Liver (tissue), 9 donors: ENCODE measurements around the gene FUCA2. TPM values are rescaled to one million over a fixed set of nuclear protein-coding genes. Genes with fewer than 3 reads are reported as not detected.

Source experiments
- DNase-seq: peaks from one replicate; pipeline ENCODE4 v3.0.0-alpha.2; 2017; ENCODE audit warnings: low spot score
- H3K27ac ChIP-seq, 2 donors: one replicate each; pipeline ENCODE4 v1.7.0; 2013; ENCODE audit warnings: inconsistent platforms in 2 of 2, low read length in 2 of 2, control low read depth in 1 of 2, low read depth in 1 of 2, mild to moderate bottlenecking in 1 of 2
- H3K27me3 ChIP-seq, 4 donors: one replicate each; pipeline versions ENCODE4 v1.6.1 to v1.7.0; 2013; ENCODE audit warnings: low read length in 3 of 4, inconsistent platforms in 1 of 4, mild to moderate bottlenecking in 1 of 4, moderate library complexity in 1 of 4; ENCODE audit not compliant: control insufficient read depth in 4 of 4, insufficient read depth in 4 of 4
- H3K36me3 ChIP-seq, 4 donors: one replicate each; pipeline versions ENCODE4 v1.6.1 to v1.7.0; 2013; ENCODE audit warnings: low read length in 3 of 4, mild to moderate bottlenecking in 3 of 4, low read depth in 1 of 4, moderate library complexity in 1 of 4; ENCODE audit not compliant: control insufficient read depth in 4 of 4, insufficient read depth in 3 of 4
- H3K4me1 ChIP-seq, 4 donors: one replicate each; pipeline versions ENCODE4 v1.6.1 to v1.7.0; 2013; ENCODE audit warnings: low read length in 3 of 4, mild to moderate bottlenecking in 3 of 4, moderate library complexity in 1 of 4; ENCODE audit not compliant: control insufficient read depth in 4 of 4, insufficient read depth in 4 of 4
- H3K4me3 ChIP-seq, 3 donors: one replicate each; pipeline versions ENCODE4 v1.6.1 to v1.7.0; 2013; ENCODE audit warnings: low read length in 3 of 3, control low read depth in 1 of 3, low read depth in 1 of 3, mild to moderate bottlenecking in 1 of 3
- H3K9ac ChIP-seq, 2 donors: one replicate each; pipeline ENCODE4 v1.7.0; 2013; ENCODE audit warnings: low read length in 2 of 2, mild to moderate bottlenecking in 2 of 2, moderate library complexity in 2 of 2, control low read depth in 1 of 2, low read depth in 1 of 2
- H3K9me3 ChIP-seq, 4 donors: one replicate each; pipeline versions ENCODE4 v1.6.1 to v1.7.0; 2013; ENCODE audit warnings: low read length in 3 of 4; ENCODE audit not compliant: control insufficient read depth in 4 of 4
- ATF3 ChIP-seq: IDR thresholded peaks from 2 replicates; pipeline ENCODE4 v1.6.1; 2016; ENCODE audit warnings: antibody characterized with exemption
- CTCF ChIP-seq: fragments of 150-350 bp; IDR thresholded peaks from 2 replicates; pipeline ENCODE4 v1.5.1; 2017; ENCODE audit warnings: improper control_type of control experiment, low read depth, low read length; ENCODE audit not compliant: missing input control
- EGR1 ChIP-seq, 2 donors: IDR thresholded peaks; 2 replicates each; pipeline ENCODE4 v1.6.1; 2016 to 2018; ENCODE audit warnings: antibody characterized with exemption in 2 of 2, low read depth in 2 of 2
- FOXA1 ChIP-seq: IDR thresholded peaks from 2 replicates; pipeline ENCODE4 v1.6.1; 2016; ENCODE audit warnings: antibody characterized with exemption
- FOXA2 ChIP-seq: IDR thresholded peaks from 2 replicates; pipeline ENCODE4 v1.6.1; 2016; ENCODE audit warnings: antibody characterized with exemption
- GABPA ChIP-seq, 2 donors: IDR thresholded peaks in 1 of 2; conservative IDR thresholded peaks in 1 of 2; 2 replicates each; pipeline ENCODE4 v1.6.1; 2016; ENCODE audit warnings: antibody characterized with exemption in 2 of 2, mild to moderate bottlenecking in 1 of 2, moderate library complexity in 1 of 2
- HNF4A ChIP-seq, 2 donors: conservative IDR thresholded peaks; 2 replicates each; pipeline ENCODE4 v1.6.1; 2016; ENCODE audit warnings: antibody characterized with exemption in 2 of 2, mild to moderate bottlenecking in 2 of 2
- HNF4G ChIP-seq: IDR thresholded peaks from 2 replicates; pipeline ENCODE4 v1.6.1; 2016; ENCODE audit warnings: antibody characterized with exemption
- JUND ChIP-seq, 2 donors: IDR thresholded peaks; 2 replicates each; pipeline ENCODE4 v1.6.1; 2016; ENCODE audit warnings: antibody characterized with exemption in 2 of 2
- NR2F2 ChIP-seq: IDR thresholded peaks from 2 replicates; pipeline ENCODE4 v1.6.1; 2016; ENCODE audit warnings: antibody characterized with exemption
- RAD21 ChIP-seq, 2 donors: IDR thresholded peaks; 2 replicates each; pipeline ENCODE4 v1.6.1; 2016; ENCODE audit warnings: antibody characterized with exemption in 2 of 2, mild to moderate bottlenecking in 2 of 2
- REST ChIP-seq: IDR thresholded peaks from 2 replicates; pipeline ENCODE4 v1.6.1; 2016; ENCODE audit warnings: antibody characterized with exemption, mild to moderate bottlenecking
- RXRA ChIP-seq, 2 donors: IDR thresholded peaks; 2 replicates each; pipeline ENCODE4 v1.6.1; 2017 to 2018; ENCODE audit warnings: antibody characterized with exemption in 2 of 2, mild to moderate bottlenecking in 1 of 2
- SP1 ChIP-seq: IDR thresholded peaks from 2 replicates; pipeline ENCODE4 v1.6.1; 2018; ENCODE audit warnings: antibody characterized with exemption, mild to moderate bottlenecking
- TAF1 ChIP-seq: conservative IDR thresholded peaks from 2 replicates; pipeline ENCODE4 v1.6.1; 2016; ENCODE audit warnings: antibody characterized with exemption, mild to moderate bottlenecking
- YY1 ChIP-seq: IDR thresholded peaks from 2 replicates; pipeline ENCODE4 v1.6.1; 2016; ENCODE audit warnings: antibody characterized with exemption, mild to moderate bottlenecking
- WGBS: extraction: QIAGEN DNeasy Blood & Tissue Kit; methylation state at CpG from one replicate; pipeline ENCODE4 v1.1.7; 2013; 5-methylcytosine and 5-hydroxymethylcytosine counted together
- polyA plus RNA-seq, 2 donors: library from polyadenylated mRNA; stranded (reverse) in 1 of 2; unstranded in 1 of 2; fragments of 200-250 nt in 1 of 2; fragments of >200 nt in 1 of 2; fragmentation: Nextera tagmentation in 1 of 2; extraction: Ambion mirVana in 1 of 2; gene quantifications; one replicate each; pipeline versions ENCODE4 v1.2.1 to v1.2.3, GENCODE V29; 2013 to 2015
- total RNA-seq, 2 donors: library from RNA; depleted of rRNA; stranded (reverse); fragments of >200 nt; gene quantifications; one replicate each; pipeline ENCODE4 v1.2.3, GENCODE V29; 2014
- TF ChIP-seq, protein P1 (sequence below): IDR thresholded peaks from 2 replicates; pipeline ENCODE4 v1.6.1; 2016; ENCODE audit warnings: antibody characterized with exemption
- TF ChIP-seq, protein P2 (sequence below): IDR thresholded peaks from 2 replicates; pipeline ENCODE4 v1.6.1; 2016; ENCODE audit warnings: antibody characterized with exemption
- donor health status: healthy.
- donor health status: healthy.
- donor health status: healthy.
- donor health status: healthy.
- donor health status: healthy.

Gene FUCA2
- total and polyA plus RNA-seq, 4 donors, result 22.4 to 44.5 (median 35.1) TPM

- Histone ChIP-seq H3K27me3 (no peaks in the 10 kb centered on the region), H3K9me3 (no peaks in the 10 kb centered on the region), H3K9ac (no peak overlapping the region), H3K36me3 (no peaks in the 10 kb centered on the region), H3K27ac (no peak overlapping the region), H3K4me3 (no peak overlapping the region), H3K4me1 (no peaks in the 10 kb centered on the region)
- TF ChIP-seq ATF3 (no peak), EGR1 (IDR thresholded peaks at IDR 0.05; ENCODE audit: low read depth in 2 of 2) (no peak), TAF1 (no peak), JUND (IDR thresholded peaks at IDR 0.05) (no peak)
- TF ChIP-seq, protein P1, sequence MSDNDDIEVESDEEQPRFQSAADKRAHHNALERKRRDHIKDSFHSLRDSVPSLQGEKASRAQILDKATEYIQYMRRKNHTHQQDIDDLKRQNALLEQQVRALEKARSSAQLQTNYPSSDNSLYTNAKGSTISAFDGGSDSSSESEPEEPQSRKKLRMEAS, result no peak
- WGBS, result 68% methylated on average over 3 of the region's 3 CpGs
- DNase-seq, result no peak
These were observed 5.9 kb upstream of the FUCA2 start for GRCh38 chr6:143517447-143517773.

GRCh38 chr6:143516690-143517446 is 5.3 kb upstream of the FUCA2 start:
- no peak for TF ChIP-seq JUND (IDR thresholded peaks at IDR 0.05)
- no peak for TF ChIP-seq TAF1
- TF ChIP-seq, protein P2, sequence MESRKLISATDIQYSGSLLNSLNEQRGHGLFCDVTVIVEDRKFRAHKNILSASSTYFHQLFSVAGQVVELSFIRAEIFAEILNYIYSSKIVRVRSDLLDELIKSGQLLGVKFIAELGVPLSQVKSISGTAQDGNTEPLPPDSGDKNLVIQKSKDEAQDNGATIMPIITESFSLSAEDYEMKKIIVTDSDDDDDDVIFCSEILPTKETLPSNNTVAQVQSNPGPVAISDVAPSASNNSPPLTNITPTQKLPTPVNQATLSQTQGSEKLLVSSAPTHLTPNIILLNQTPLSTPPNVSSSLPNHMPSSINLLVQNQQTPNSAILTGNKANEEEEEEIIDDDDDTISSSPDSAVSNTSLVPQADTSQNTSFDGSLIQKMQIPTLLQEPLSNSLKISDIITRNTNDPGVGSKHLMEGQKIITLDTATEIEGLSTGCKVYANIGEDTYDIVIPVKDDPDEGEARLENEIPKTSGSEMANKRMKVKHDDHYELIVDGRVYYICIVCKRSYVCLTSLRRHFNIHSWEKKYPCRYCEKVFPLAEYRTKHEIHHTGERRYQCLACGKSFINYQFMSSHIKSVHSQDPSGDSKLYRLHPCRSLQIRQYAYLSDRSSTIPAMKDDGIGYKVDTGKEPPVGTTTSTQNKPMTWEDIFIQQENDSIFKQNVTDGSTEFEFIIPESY, result no peak
- TF ChIP-seq, protein P1, result no peak
- TF ChIP-seq GABPA (IDR thresholded peaks at IDR 0.05 in 1 of 2, conservative IDR thresholded peaks at IDR 0.05 in 1 of 2), result no peak
- TF ChIP-seq ATF3, result no peak
- no peak for TF ChIP-seq NR2F2
- TF ChIP-seq RAD21 (IDR thresholded peaks at IDR 0.05), result no peak
- TF ChIP-seq HNF4G, result no peak
- no peak for TF ChIP-seq HNF4A (conservative IDR thresholded peaks at IDR 0.05)
- no peak for TF ChIP-seq FOXA2
- no peak for TF ChIP-seq REST
- TF ChIP-seq CTCF, result no peak
- TF ChIP-seq SP1, result no peak
- no peak for TF ChIP-seq FOXA1
- no peak for TF ChIP-seq YY1
- TF ChIP-seq RXRA (IDR thresholded peaks at IDR 0.05), result no peak
- no peak for TF ChIP-seq EGR1 (IDR thresholded peaks at IDR 0.05; ENCODE audit: low read depth in 2 of 2)
- H3K4me1 ChIP-seq, result peaks cover 0 to 1% (median under 1%) of the 10 kb centered on the region in 4 donors
- DNase-seq, result no peak
- 79% methylated on average over 2 of the region's 2 CpGs for WGBS
- H3K9ac ChIP-seq, result no peak overlapping the region
- H3K27ac ChIP-seq, result no peak overlapping the region
- no peak overlapping the region for H3K4me3 ChIP-seq
- H3K27me3 ChIP-seq, result no peaks in the 10 kb centered on the region
- H3K9me3 ChIP-seq, result no peaks in the 10 kb centered on the region
- H3K36me3 ChIP-seq, result no peaks in the 10 kb centered on the region
